Esophagus muscularis mucosa (tissue), 3 donors: ENCODE data around the gene HAS3.

Experiments used
- CTCF ChIP-seq, 3 experiments: fragments of 200-600 bp in 2 of 3; fragments of 450-650 bp in 1 of 3; sonication (generic) in 2 of 3; IDR thresholded peaks; one replicate each; pipeline ENCODE4 v1.5.1; 2017 to 2019; ENCODE audit warnings: antibody characterized with exemption in 3 of 3, mild to moderate bottlenecking in 2 of 3, moderate library complexity in 1 of 3
- POLR2AphosphoS5 ChIP-seq, 2 donors: sonication (generic); formaldehyde crosslinking; IDR thresholded peaks; one replicate each; pipeline ENCODE4 v1.6.1; 2017; ENCODE audit warnings: antibody characterized with exemption in 2 of 2

GRCh38 chr16:69111876-69112230 is 6.4 kb downstream of the HAS3 start:
- TF ChIP-seq CTCF (IDR thresholded peaks at IDR 0.05): no peak
- TF ChIP-seq POLR2AphosphoS5 (IDR thresholded peaks at IDR 0.05): no peak
